GM12878 (cell line): ENCODE data around the gene TMEM208. TPM values are rescaled to one million over a fixed set of nuclear protein-coding genes. Genes with fewer than 3 reads are reported as not detected.

Source experiments
- ATAC-seq: fragments of 200-7000 bp; cut with Tn5 transposase; 3 replicates; pipeline ENCODE4 v1.9.1; 2020; ENCODE audit warnings: mild to moderate bottlenecking, moderate library complexity
- BruUV-seq: library from RNA; stranded (reverse); fragments of 400-500 nt; replicated peaks from 2 replicates; lab custom pipeline; 2021; lab: Mats Ljungman, UMichigan
- CTCF ChIA-PET: fragments of 300-600 bp; sonication (Branson Sonifier 250); formaldehyde crosslinking; extraction: SDS; loops from one replicate; lab custom pipeline; 2021; ENCODE audit warnings: inconsistent platforms; lab: Yijun Ruan, JAX
- POLR2A ChIA-PET: fragments of 350-600 bp; formaldehyde crosslinking; extraction: SDS; loops from one replicate; lab custom pipeline; 2021; ENCODE audit warnings: inconsistent platforms; lab: Charles Lee
- RAD21 ChIA-PET: fragments of 300-600 bp; sonication (Branson Sonifier 250); formaldehyde crosslinking; loops from one replicate; lab custom pipeline; 2023; ENCODE audit warnings: antibody characterized with exemption; ENCODE audit not compliant: unreplicated experiment; lab: Charles Lee
- SMC1A ChIA-PET: fragments of 300-600 bp; sonication (Branson Sonifier 250); formaldehyde crosslinking; loops from one replicate; lab custom pipeline; 2023; ENCODE audit not compliant: unreplicated experiment, uncharacterized antibody; lab: Charles Lee
- DNase-seq: peaks from one replicate; pipeline ENCODE4 v3.0.0-alpha.2; 2011; ENCODE audit warnings: low read depth, low spot score
- FAIRE-seq: peaks from 3 replicates; lab custom pipeline; 2011; peaks lifted over from hg19 to GRCh38; lab: Jason Lieb, UNC
- H2AFZ ChIP-seq: 2 replicates; pipeline ENCODE4 v1.6.0; 2011; ENCODE audit warnings: low read depth, low read length, control low read depth; ENCODE audit not compliant: control insufficient read depth
- H3K27ac ChIP-seq: 2 replicates; pipeline ENCODE4 v1.5.1; 2011; ENCODE audit warnings: control low read depth; ENCODE audit not compliant: control insufficient read depth, insufficient read depth
- H3K27me3 ChIP-seq, 2 experiments: replicated peaks in 1 of 2; 2 replicates each; pipeline versions ENCODE4 v1.6.0 to v1.6.1; 2011; ENCODE audit warnings: low read length in 1 of 2; ENCODE audit not compliant: control insufficient read depth in 2 of 2, insufficient read depth in 2 of 2
- H3K36me3 ChIP-seq, 2 experiments: 2 replicates each; pipeline ENCODE4 v1.5.1; 2011; ENCODE audit warnings: low read length in 1 of 2; ENCODE audit not compliant: control insufficient read depth in 2 of 2, insufficient read depth in 2 of 2
- H3K4me1 ChIP-seq: 2 replicates; pipeline ENCODE4 v1.6.1; 2011; ENCODE audit warnings: mild to moderate bottlenecking, low read length, moderate library complexity, mixed read lengths; ENCODE audit not compliant: control insufficient read depth, insufficient read depth
- H3K4me2 ChIP-seq: 2 replicates; pipeline ENCODE4 v1.6.0; 2011; ENCODE audit warnings: control low read depth; ENCODE audit not compliant: control insufficient read depth, insufficient read depth
- H3K4me3 ChIP-seq: fragments of 200-600 bp; sonication (generic); 2 replicates; pipeline ENCODE4 v1.5.1; 2016
- H3K79me2 ChIP-seq: 2 replicates; pipeline ENCODE4 v1.6.0; 2011; ENCODE audit warnings: low read length; ENCODE audit not compliant: control insufficient read depth, insufficient read depth
- H3K9ac ChIP-seq: 2 replicates; pipeline ENCODE4 v1.8.0; 2011; ENCODE audit warnings: low read length, control low read depth, mixed read lengths; ENCODE audit not compliant: control insufficient read depth, insufficient read depth
- H3K9me3 ChIP-seq: replicated peaks from 3 replicates; pipeline ENCODE4 v1.5.1; 2011; ENCODE audit warnings: mild to moderate bottlenecking, low read length; ENCODE audit not compliant: control insufficient read depth, insufficient read depth
- H4K20me1 ChIP-seq: 2 replicates; pipeline ENCODE4 v1.6.0; 2011; ENCODE audit not compliant: control insufficient read depth, insufficient read depth
- ASH2L ChIP-seq: fragments of 300-600, 200-600 bp; sonication (generic); IDR thresholded peaks from 2 replicates; pipeline ENCODE4 v1.6.1; 2017; ENCODE audit warnings: low read depth, mild to moderate bottlenecking, borderline replicate concordance
- ATF7 ChIP-seq: fragments of 450-650 bp; IDR thresholded peaks from 2 replicates; pipeline ENCODE4 v1.6.1; 2016; ENCODE audit warnings: low read depth, mild to moderate bottlenecking
- BHLHE40 ChIP-seq, 2 experiments: fragments of 450-650 bp in 1 of 2; IDR thresholded peaks; 2 replicates each; pipeline ENCODE4 v1.6.1; 2011 to 2017; ENCODE audit warnings: low read depth in 2 of 2, borderline replicate concordance in 1 of 2, improper control_type of control experiment in 1 of 2, low read length in 1 of 2, mild to moderate bottlenecking in 1 of 2
- CHD4 ChIP-seq: fragments of 200-600 bp; sonication (generic); IDR thresholded peaks from 2 replicates; pipeline ENCODE4 v1.6.1; 2016; ENCODE audit warnings: mild to moderate bottlenecking
- MEF2A ChIP-seq: IDR thresholded peaks from 2 replicates; pipeline ENCODE4 v1.6.1; 2011; ENCODE audit warnings: low read depth, mild to moderate bottlenecking, low read length, moderate library complexity; ENCODE audit not compliant: insufficient read depth
- SRF ChIP-seq, 2 experiments: IDR thresholded peaks; 2 replicates each; pipeline ENCODE4 v1.6.1; 2011; ENCODE audit warnings: low read depth in 2 of 2, low read length in 2 of 2, mild to moderate bottlenecking in 1 of 2, moderate library complexity in 1 of 2
- TARDBP ChIP-seq: IDR thresholded peaks from 2 replicates; pipeline ENCODE4 v1.6.1; 2016; ENCODE audit warnings: borderline replicate concordance
- WGBS: methylation state at CpG from one replicate; pipeline ENCODE4 v1.1.6; 2016; ENCODE audit warnings: low lambda C conversion rate; ENCODE audit not compliant: insufficient replicate concordance, insufficient coverage; ENCODE audit errors: missing lambda C conversion rate; 5-methylcytosine and 5-hydroxymethylcytosine counted together
- in situ Hi-C: fragments of 300-500 bp; cut with MboI; formaldehyde crosslinking; loops from 9 replicates; pipeline ENCODE4 v1.14.3; 2018; ENCODE audit warnings: mixed read lengths
- intact Hi-C: fragments of 100-400 bp; cut with micrococcal nuclease; formaldehyde crosslinking; loops from one replicate; pipeline ENCODE4 v1.14.2; 2022; ENCODE audit not compliant: unreplicated experiment
- polyA plus RNA-seq, 11 experiments: library from polyadenylated mRNA; depleted of rRNA in 4 of 11; unstranded in 6 of 11; stranded (reverse) in 5 of 11; fragments of >200 nt; fragmentation: Nextera tagmentation in 4 of 11; fragmentation: Illumina TruSeq in 1 of 11; extraction: Ambion mirVana in 4 of 11; extraction: Trizol in 1 of 11; gene quantifications; 1 replicate in 1 of 11; 2 replicates in 10 of 11; pipeline versions ENCODE4 v1.2.1 to v1.2.3, GENCODE V29; 2011 to 2016; ENCODE audit warnings: inconsistent platforms in 2 of 11, missing spikeins in 2 of 11, low read depth in 1 of 11
- total RNA-seq, 4 experiments: library from RNA; depleted of rRNA in 3 of 4; stranded (reverse); fragments of >200 nt in 3 of 4; fragmentation: Illumina TruSeq in 1 of 4; extraction: Trizol in 1 of 4; gene quantifications; 2 replicates each; pipeline versions ENCODE4 v1.2.1 to v1.2.3, GENCODE V29; 2013 to 2021
- TF ChIP-seq, protein P1 (sequence below): fragments of 150-350 bp; IDR thresholded peaks from 2 replicates; pipeline ENCODE4 v1.6.1; 2016; ENCODE audit warnings: low read depth, low read length

TMEM208 gene
- total and polyA plus RNA-seq, 10 of the 15 experiments (the other 5 are each of a cell fraction or from before 2014, with no cell fraction given), result 34.1 to 244 (median 54.1) TPM

- in situ Hi-C loops, result no loop called here
Measured at GRCh38 chr16:67202956-67203493, 23.9 kb upstream of the TMEM208 start.

More at GRCh38 chr16:67202956-67203493, 23.9 kb upstream of the TMEM208 start:
- ChIA-PET SMC1A (no interaction called here), POLR2A (no interaction called here), RAD21 (no interaction called here), CTCF (interaction anchor here (0.6 kb wide), 1 partner anchor 74 kb away, joined by 3 read pairs; no protein-coding TSS in a partner anchor)
- peaks cover 8 to 31% of the 10 kb centered on the region in 2 experiments; a peak in 3 of 4 replicates for H3K36me3 ChIP-seq
- no peak overlapping the region for H3K9ac ChIP-seq
- H3K4me1 ChIP-seq, result no peaks in the 10 kb centered on the region
- H3K79me2 ChIP-seq, result no peaks in the 10 kb centered on the region
- H3K4me2 ChIP-seq, result no peak overlapping the region
- H4K20me1 ChIP-seq, result no peaks in the 10 kb centered on the region
- 94% methylated on average over 23 of the region's 23 CpGs for WGBS
- no peak overlapping the region for H3K27ac ChIP-seq
- DNase-seq (no peak), FAIRE-seq (no peak), ATAC-seq (no peak)
- H2AFZ ChIP-seq, result no peak overlapping the region
- no peaks in the 10 kb centered on the region for H3K27me3 ChIP-seq
- TF ChIP-seq CHD4 (no peak), TARDBP (no peak), ASH2L (no peak), MEF2A (no peak), ATF7 (no peak), SRF (IDR thresholded peaks at IDR 0.05; ENCODE audit: low read depth in 2 of 2, low read length in 2 of 2) (no peak), BHLHE40 (IDR thresholded peaks at IDR 0.05; ENCODE audit: borderline replicate concordance in 1 of 2, low read depth in 2 of 2, low read length in 1 of 2) (no peak)
- TF ChIP-seq, protein P1, sequence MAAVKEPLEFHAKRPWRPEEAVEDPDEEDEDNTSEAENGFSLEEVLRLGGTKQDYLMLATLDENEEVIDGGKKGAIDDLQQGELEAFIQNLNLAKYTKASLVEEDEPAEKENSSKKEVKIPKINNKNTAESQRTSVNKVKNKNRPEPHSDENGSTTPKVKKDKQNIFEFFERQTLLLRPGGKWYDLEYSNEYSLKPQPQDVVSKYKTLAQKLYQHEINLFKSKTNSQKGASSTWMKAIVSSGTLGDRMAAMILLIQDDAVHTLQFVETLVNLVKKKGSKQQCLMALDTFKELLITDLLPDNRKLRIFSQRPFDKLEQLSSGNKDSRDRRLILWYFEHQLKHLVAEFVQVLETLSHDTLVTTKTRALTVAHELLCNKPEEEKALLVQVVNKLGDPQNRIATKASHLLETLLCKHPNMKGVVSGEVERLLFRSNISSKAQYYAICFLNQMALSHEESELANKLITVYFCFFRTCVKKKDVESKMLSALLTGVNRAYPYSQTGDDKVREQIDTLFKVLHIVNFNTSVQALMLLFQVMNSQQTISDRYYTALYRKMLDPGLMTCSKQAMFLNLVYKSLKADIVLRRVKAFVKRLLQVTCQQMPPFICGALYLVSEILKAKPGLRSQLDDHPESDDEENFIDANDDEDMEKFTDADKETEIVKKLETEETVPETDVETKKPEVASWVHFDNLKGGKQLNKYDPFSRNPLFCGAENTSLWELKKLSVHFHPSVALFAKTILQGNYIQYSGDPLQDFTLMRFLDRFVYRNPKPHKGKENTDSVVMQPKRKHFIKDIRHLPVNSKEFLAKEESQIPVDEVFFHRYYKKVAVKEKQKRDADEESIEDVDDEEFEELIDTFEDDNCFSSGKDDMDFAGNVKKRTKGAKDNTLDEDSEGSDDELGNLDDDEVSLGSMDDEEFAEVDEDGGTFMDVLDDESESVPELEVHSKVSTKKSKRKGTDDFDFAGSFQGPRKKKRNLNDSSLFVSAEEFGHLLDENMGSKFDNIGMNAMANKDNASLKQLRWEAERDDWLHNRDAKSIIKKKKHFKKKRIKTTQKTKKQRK, result no peak
- H3K9me3 ChIP-seq, result no peaks in the 10 kb centered on the region
- no TSS peak for BruUV-seq
- intact Hi-C loops, result no loop called here
- H3K4me3 ChIP-seq, result no peak overlapping the region
